HFFc6 (cell line): ENCODE results near the gene PNKD. TPM values are rescaled to one million over a fixed set of nuclear protein-coding genes. Genes with fewer than 3 reads are reported as not detected.

Experiments used
- DNase-seq: peaks from one replicate; pipeline ENCODE4 v3.0.0-alpha.2; 2018
- H3K27ac Mint-ChIP-seq: 2 replicates; pipeline ENCODE4 v1.8.0; 2020; ENCODE audit warnings: mild to moderate bottlenecking, mixed read lengths
- H3K27me3 Mint-ChIP-seq: 2 replicates; pipeline ENCODE4 v1.8.0; 2021; ENCODE audit warnings: mild to moderate bottlenecking, moderate library complexity, mixed read lengths; ENCODE audit not compliant: insufficient read depth
- H3K36me3 Mint-ChIP-seq: 2 replicates; pipeline ENCODE4 v1.8.0; 2021; ENCODE audit warnings: low read depth, mixed read lengths
- H3K4me1 Mint-ChIP-seq: 2 replicates; pipeline ENCODE4 v1.8.0; 2020; ENCODE audit warnings: low read depth, mixed read lengths
- H3K4me3 Mint-ChIP-seq: 2 replicates; pipeline ENCODE4 v1.8.0; 2020; ENCODE audit warnings: mild to moderate bottlenecking, moderate library complexity, mixed read lengths
- H3K9me3 Mint-ChIP-seq: 2 replicates; pipeline ENCODE4 v1.8.0; 2020; ENCODE audit warnings: mild to moderate bottlenecking, mixed read lengths
- total RNA-seq, 6 experiments: library from RNA; stranded (reverse); fragmentation: NEBNext Ultra II Directional; extraction: Animal tissue kit (Norgen Biotek cat#: 25700); gene quantifications; 2 replicates in 1 of 6; 3 replicates in 5 of 6; pipeline ENCODE4 v1.2.3, GENCODE V29; 2021
- TF ChIP-seq, protein P1 (sequence below): fragments of 200-600 bp; sonication (generic); IDR thresholded peaks from 2 replicates; pipeline ENCODE4 v1.5.0; 2021; ENCODE audit warnings: antibody characterized with exemption, mild to moderate bottlenecking

Gene PNKD
- total RNA-seq, 6 experiments from 2014 or later: 50.8 to 62.8 (median 57.7) TPM

DNA sequence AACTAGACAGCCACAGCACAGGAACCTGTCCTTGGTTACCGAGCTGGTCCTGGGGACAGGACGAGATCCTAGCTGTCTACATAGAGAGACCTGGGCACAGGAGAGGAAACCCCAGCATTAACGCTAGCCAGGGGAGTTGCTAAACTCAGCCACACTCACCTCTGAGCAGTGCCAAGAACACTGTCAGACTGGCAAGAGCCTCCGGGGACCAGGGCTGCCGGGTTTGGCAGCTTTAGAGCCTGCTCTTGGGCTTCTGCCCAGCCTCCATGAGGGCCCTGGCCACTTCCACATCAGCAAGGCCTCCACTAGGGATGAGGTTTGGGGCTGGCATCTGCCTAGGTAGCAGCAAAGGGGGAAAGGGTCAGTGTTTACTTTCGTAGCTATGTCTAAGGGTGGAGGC is 15.3 kb downstream of the PNKD start:
- H3K27me3 Mint-ChIP-seq: peaks cover 5% of the 10 kb centered on the region
- peak overlapping the region; percentile 93 for H3K4me3 Mint-ChIP-seq
- H3K27ac Mint-ChIP-seq: peak overlapping the region; percentile 100

DNA sequence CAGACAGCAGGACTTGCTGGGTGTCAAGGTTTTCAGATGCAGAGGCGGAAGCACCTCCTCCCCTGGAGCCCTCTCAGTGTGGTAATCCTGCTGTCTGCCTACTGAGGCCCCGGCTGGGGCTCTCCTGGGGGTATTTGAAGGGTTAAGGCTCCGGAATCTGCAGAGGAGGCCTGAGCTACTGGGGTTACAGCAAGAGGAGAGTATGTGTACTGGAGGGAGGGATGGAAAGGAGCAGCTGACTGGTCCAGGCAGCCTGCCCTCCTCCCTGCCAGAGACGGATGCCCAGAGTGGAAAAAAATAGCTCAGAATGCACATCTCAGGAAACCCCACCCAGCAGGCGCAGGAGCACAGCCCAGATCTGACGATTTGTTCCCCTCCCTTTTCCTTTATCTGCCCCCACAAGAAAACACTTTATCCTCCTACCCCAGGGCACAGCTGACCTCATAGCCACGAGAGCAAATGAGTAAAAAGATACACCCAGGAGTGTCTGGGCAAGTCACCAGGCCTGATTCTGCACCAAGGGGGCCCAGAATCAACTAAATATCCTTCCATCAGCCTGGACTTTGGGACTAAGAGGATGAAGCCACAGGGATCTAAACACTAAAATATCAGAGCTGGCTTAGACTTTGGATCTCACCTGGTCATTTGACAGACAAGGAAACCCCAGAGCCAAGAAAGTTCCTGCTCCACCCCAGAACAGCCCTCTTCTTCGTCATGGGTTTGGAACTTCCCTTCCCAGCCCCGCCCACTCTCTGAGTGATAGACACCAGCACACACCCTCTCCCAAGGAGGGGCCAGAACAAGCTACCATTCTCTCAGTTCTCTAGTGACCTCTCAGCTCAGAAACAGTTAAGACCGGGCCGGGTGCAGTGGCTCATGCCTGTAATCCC is 16.5 kb downstream of the PNKD start:
- H3K36me3 Mint-ChIP-seq: peaks cover 16% of the 10 kb centered on the region
- H3K4me3 Mint-ChIP-seq: peak overlapping the region; percentile 93
- peak overlapping the region; percentile 100 for H3K27ac Mint-ChIP-seq
- peaks cover 92% of the 10 kb centered on the region for H3K4me1 Mint-ChIP-seq
- peaks cover 5% of the 10 kb centered on the region for H3K27me3 Mint-ChIP-seq
- DNase-seq: peak; percentile 95
- TF ChIP-seq, protein P1, sequence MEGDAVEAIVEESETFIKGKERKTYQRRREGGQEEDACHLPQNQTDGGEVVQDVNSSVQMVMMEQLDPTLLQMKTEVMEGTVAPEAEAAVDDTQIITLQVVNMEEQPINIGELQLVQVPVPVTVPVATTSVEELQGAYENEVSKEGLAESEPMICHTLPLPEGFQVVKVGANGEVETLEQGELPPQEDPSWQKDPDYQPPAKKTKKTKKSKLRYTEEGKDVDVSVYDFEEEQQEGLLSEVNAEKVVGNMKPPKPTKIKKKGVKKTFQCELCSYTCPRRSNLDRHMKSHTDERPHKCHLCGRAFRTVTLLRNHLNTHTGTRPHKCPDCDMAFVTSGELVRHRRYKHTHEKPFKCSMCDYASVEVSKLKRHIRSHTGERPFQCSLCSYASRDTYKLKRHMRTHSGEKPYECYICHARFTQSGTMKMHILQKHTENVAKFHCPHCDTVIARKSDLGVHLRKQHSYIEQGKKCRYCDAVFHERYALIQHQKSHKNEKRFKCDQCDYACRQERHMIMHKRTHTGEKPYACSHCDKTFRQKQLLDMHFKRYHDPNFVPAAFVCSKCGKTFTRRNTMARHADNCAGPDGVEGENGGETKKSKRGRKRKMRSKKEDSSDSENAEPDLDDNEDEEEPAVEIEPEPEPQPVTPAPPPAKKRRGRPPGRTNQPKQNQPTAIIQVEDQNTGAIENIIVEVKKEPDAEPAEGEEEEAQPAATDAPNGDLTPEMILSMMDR: no peak
- no peaks in the 10 kb centered on the region for H3K9me3 Mint-ChIP-seq

More for the DNA sequence above, 15.3 kb downstream of the PNKD start:
- peak; percentile 43 for DNase-seq
- Mint-ChIP-seq H3K9me3 (no peaks in the 10 kb centered on the region), H3K36me3 (peaks cover 19% of the 10 kb centered on the region), H3K4me1 (peaks cover 86% of the 10 kb centered on the region)
- TF ChIP-seq, protein P1: no peak

DNA sequence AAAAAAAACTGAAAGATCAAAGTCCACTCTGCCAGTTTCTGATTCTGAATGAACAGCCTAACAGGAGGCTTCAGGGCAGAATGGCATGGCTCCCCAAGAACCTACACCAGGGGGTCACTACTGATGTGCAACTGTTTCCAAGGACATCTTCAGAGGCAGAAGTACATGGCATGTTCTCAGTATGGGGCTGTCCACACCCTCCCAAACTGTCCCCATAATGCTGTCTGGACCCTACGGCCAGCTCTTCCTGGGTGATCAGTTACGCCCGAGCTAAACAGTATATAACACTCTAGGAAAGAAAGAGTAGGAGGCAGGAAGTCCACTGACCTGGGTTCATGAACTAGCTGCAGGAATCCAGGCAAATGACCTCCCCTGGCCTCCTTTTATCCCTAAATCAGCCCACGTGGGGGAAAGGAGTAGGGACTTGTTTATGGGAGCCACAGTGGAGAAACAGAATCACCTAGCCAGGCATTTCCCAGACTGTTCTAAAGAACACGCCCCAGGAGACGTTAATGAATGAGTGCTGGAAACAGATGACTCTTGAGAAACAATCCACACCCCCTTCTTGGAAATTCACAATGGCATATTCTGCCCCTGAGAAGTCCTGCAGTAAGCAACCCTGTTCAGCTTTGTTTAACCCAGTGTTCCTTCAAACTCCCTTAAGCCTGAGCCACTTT is 19.5 kb downstream of the PNKD start:
- TF ChIP-seq, protein P1: no peak
- H3K36me3 Mint-ChIP-seq: peaks cover 16% of the 10 kb centered on the region
- no peaks in the 10 kb centered on the region for H3K9me3 Mint-ChIP-seq
- peak overlapping the region; percentile 90 for H3K4me3 Mint-ChIP-seq
- no peak for DNase-seq
- peaks cover 5% of the 10 kb centered on the region for H3K27me3 Mint-ChIP-seq
- H3K27ac Mint-ChIP-seq: peak overlapping the region; percentile 79
- H3K4me1 Mint-ChIP-seq: peaks cover 73% of the 10 kb centered on the region

DNA sequence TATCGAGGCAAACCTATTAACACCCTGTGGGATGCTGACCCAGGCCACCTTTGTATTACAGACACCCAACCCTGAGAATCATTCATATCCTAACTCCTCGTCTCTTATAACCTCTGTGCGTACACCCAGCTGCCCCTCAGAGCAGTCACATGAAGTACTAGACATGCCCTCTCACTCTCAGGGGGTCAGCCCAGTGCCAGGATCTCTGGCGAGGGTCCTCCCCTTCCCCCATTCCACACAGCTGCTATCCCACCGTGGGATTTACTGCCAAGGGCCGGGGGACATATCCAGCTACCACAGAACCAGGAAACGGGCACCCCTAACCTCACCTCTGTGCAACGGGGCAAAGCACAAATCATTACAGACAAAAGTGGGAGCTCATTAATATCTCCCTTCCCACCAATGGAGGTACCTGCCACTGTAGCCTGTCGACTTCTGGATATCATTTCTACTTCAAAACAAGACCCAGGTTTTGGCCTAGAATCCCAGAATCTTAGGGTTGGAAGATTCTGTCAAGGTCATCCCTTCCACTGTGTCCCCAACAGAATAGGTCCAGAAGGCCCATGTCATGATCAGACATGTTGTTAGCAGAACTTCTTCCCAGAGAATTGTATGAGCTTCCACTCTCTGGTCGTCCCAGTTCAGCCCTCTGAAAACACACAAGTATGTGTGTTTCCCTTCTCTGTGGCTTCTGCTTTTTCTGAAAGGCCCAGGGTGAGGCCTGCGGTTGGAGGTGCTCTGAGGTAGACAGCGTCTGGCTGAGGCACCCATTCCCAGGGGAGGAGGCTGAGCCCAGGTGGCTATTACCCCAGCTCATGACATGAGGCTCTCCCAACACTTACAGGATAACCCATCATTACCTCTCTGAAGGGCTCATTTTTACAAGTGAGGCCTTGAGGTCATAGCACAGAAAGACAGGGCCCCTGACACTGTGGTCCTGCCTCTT is 20.3 kb downstream of the PNKD start:
- no peak for DNase-seq
- peak overlapping the region; percentile 90 for H3K4me3 Mint-ChIP-seq

More for the DNA sequence above, 20.3 kb downstream of the PNKD start:
- peaks cover 65% of the 10 kb centered on the region for H3K4me1 Mint-ChIP-seq
- TF ChIP-seq, protein P1: no peak
- H3K27me3 Mint-ChIP-seq: peaks cover 5% of the 10 kb centered on the region
- H3K27ac Mint-ChIP-seq: peak overlapping the region; percentile 79
- no peaks in the 10 kb centered on the region for H3K9me3 Mint-ChIP-seq
- H3K36me3 Mint-ChIP-seq: peaks cover 16% of the 10 kb centered on the region
